Stimulated activated CD8-positive, alpha-beta memory T cell treated with anti-CD3 and anti-CD28 coated beads, Interleukin-12 subunit alpha, Interleukin-12 subunit beta, amount 100 ng/mL, for 24 hours (primary cell): ENCODE data around the gene RIIAD1.
"Not testable (repeated sequence)": the region's sequence is repeated elsewhere in the genome, so short reads cannot be mapped to it uniquely, and the experiment has no call there.

ENCODE experiments used
- DNase-seq: peaks from one replicate; pipeline ENCODE4 v3.0.0-alpha.2; 2020; ENCODE audit errors: extremely low read depth

The RIIAD1 gene

DNA sequence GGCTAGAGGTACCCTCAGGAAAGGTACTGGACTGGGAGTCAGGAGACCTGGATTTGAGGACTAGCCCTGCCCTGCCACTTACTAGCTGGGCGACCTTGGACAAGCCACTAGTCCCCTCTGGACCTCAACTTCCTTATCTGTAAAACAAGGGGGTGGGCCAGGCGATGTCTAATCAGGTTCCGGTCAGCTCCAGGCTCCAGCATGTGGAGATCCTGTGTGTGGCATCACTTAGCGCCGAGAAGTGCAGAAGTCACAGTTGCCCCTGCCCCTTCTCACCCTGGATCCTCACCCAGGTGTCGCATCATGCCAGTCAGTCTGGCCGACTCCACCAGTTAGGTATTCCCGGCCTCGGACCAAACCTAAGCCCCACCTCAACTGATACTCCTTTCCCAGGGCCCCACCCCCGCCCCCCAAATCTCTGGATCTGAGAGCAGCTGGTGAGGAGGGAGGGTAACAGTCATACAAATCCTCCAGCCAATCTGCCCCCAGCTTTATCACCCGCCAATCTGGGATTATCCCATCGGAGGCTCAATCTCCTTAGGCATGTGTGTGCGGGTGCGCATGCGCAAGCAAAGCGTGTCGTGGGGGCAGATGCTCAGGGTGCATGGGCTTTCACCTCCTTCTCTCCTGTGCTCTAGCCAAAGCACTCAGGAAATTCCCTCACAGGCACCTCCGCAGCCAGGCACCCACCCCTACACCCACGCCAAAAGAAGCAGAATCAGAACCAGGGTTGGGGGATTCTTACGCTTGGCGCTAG is 10.1 kb upstream of the RIIAD1 start:
- no peak for DNase-seq

DNA sequence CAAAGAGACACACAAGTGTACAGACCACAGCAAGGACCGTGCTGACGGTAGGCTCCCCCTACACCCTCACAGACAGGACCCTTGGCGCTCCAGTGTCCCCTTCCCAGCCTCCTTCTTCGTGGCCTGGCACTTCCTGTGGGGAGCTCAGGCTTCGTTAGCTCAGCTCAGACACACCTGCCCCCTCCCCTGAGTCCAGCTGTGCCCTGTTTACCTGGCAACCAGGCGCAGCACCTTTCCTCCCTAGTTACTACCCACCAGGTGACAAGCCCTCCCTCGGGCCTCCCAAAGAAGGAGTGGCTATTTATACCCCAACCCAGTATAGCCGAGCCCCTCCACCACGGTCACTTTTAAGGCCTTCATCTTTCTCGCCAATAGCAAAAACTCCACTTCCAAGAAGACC is 9.4 kb upstream of the RIIAD1 start:
- no peak for DNase-seq

DNA sequence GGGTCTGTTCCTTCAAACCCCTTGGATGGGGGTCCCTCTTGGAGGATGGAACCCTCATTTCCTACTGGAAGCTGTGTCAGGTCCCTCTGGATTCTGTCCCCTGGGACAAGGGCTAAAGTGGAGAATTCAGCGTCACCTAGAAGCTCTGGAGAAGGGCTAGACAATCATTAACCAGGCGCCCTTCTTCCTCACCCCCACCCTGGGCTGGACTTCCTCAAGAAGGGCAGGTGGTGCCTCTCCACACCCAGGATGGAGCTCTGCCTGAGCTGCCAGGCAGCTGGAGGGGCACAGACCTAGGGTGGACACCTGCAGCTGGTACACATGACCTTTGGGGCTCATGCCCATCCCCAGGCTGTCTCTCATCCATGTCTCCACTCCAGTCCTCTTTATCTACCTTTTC is 8.3 kb upstream of the RIIAD1 start:
- no peak for DNase-seq

DNA sequence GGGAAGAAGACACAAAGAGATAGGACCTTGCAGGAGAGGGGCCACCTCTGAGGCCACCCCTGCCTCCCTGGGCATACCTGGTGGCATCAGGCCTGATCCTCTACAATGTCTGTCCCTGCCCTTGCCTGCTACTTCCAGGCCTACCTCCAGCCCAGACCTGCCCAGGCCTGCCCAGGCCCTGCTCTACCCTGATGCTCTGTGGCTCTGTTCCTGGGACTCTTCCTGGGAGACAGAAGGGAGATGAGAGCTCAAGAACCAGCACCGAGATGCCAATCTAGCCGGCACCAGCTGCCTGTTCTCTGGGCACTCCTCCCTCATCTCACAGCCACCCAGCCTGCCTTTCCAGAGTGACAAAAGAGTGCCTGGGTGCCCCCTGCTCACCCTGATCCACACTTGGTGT is 7.4 kb upstream of the RIIAD1 start:
- no peak for DNase-seq

DNA sequence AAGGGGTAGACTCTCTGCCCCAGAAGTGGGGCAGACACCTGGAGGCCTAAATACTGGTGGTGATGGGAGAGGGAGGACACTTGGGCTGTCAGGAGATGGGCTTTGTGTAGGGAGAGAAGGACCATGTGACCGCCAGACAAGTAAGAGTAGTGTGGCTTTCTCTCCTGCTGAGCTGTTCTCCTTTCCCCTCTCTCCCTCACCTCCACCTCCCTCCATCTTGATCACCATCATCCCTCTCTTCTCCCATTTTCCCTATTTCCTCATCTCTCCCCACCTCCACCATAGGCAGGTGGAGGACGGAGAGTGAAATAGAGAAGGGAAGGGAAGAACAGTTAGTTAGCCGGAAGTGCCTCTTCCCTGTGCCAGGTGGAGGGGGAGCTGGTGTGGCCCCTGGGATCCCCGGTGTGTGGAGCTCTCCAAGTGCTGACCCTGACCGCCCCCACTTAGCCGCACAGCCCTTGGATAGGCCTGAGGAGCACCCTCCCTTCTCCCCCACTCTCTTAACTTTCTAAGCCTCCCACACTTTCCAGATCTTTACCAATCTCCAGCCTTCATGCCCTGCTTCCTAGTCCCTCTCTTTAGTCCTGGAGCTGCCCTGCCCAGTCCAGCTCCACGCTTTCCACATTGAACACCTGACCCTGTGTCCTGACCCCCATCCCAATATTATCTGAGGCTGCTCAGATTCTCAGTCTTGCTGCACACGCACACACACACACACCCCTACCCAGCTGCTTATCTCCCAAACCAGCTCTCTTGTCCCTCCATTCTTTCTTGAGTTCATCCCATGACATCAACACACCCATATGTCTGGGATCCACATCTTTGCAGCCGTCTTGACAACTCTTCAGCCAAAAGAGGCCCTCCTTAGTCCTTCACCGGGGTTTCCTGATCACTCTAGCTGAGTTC is 6.2 kb upstream of the RIIAD1 start:
- DNase-seq = no peak

DNA sequence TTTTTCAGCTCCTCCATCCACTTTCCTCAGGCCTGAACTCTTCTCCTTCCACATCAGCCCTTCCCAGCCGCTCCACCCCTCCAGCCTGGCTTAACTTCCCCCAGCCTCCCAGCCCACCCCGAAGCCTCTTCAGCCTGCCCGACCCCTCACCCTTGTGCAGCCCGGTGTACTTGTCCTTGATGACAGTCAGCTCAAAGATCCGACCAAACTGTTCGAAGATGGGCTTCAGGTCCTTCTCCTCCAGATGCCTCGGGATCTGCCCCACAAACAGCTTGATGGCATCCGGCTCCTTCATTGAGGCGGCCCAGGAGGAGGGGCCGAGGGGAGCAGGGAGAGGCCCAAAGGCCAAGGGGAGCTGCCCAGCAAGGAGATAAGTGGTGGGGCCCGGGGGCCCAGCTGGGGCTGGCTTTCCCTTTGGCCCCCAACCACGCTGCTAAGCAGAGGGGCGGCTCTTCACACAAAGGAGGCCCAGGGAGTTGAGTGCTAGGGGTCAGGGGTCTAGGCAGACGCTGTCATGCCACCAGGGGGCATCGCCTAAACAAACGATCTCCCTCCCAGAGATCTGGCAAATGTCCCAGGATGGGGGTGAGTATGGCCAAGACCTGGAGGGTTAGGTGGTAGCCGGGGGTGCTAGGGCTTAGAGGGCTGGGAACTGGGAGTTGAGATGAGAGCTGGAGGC is 5.5 kb upstream of the RIIAD1 start:
- no peak for DNase-seq

DNA sequence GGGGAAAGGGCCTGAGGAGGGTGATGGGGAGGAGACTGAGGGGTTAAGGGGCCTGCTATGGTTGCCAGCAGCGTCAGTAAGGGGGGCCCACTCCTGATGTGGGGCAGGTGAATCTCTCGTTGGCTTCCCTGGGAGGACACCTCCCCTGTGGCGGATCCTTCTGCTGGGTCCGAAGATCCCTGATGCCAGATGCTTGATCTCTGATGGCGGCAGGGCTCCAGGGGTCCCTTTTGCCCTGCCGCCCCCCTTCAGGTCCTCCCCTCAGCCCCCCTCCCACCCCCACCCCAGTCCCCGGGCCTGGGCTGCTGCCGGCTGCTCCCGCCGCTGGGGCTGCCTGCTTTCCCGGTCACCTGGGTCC is 4.9 kb upstream of the RIIAD1 start:
- no peak for DNase-seq

DNA sequence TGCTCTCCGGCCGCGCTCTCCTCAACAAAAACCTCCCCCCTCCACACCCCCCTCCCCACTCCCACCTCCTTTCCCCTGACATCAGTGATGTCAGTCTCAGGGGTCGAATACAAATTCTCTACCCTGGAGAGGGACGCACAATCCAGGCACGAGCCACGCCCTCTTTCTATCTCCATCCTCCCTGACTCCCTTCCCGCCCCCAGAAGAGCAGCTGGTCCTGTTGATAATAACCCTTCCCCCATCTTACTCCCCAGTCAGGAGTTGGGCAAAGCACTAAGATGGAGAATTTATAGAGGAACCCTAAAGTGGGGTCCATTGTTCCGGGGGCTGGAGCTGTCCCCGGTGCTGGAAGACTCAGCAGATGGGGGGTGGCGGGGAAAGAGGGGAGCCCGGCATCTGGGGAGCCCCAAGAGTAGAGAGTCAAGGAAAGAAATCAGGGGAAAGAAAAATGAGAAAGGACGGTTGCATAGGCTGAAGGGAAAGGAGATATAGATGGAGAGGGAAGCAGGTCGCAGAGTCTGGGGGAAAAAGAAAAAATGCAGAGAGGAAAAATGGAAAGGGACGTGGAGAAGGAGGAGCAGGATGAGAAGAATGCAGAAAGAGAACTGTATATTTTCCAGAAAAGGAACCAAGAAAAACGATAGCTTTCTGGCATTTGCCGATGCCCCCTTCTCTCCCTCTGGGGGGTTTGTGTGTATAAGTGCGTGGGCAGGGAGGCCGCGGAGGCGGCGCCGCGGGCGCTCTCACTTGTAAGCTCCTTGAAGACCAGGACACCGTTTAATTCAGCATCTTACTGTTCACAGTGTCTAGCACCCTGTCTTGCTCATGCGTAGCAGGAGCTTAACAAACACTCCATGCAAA is 4.3 kb upstream of the RIIAD1 start, which contains the start of gene CELF3:
CELF3 (minus strand) TSS at position 33 of the 861 bp plus-strand sequence. CDS start 783 bp downstream, outside the sequence.
- no peak for DNase-seq

DNA sequence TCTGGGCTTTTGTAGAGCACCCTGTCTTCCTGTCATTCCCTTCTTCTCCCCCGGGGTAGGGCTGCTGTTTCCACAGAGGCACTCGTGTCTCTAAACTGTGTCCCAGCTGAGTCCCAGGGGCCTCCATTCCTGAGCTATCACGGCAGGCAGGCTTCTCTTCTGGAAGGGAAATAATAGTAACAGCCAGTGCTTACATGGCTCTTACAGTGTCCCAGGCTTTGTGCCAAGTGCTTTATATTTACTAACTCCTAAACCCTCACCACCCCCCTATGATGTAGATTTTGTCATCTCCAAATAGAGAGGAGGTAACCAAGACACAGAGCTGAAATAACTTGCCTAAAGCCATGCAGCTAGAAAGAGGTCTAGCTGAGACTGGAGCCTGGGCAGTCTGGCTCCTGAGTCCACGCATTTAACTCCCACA is 3.3 kb upstream of the RIIAD1 start:
- DNase-seq = no peak

DNA sequence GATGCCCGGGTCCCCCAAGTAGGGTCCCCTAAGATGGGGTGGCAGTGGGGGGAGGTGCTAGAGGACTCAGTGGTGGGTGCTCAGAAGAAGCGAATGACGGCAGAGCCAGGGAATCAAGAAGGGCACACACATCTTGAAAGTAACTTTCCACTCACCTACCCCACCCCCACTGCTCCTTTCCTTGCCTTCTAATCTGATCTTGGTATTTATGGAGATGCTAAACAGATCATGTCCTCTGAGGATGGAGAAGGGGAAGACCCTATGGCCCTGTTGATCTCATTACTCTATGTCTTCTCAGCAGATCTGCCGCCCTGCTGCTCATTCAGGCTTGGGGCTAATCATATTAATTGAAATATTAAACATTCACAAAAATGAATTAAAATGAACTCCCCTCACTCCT is 2.7 kb upstream of the RIIAD1 start:
- no peak for DNase-seq

DNA sequence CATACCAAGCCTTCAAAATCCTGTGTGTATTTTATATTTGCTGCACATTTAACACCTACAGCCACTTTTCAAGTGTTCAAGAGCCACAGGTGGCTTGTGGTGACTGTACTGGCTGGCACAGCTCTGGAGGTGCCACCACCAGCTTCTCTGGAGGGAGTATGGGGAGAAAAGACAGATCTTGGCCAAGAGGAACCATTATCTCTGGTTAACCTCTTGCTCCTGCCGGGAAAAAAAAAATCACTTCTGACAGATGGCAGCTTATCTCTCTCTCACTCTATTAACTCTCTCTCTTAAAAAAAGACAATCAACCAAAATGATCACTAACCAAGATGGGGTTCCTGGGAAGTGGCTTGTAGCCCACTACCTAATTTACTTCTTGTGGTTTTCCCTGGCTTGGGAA is 1.2 kb upstream of the RIIAD1 start:
- DNase-seq = no peak

DNA sequence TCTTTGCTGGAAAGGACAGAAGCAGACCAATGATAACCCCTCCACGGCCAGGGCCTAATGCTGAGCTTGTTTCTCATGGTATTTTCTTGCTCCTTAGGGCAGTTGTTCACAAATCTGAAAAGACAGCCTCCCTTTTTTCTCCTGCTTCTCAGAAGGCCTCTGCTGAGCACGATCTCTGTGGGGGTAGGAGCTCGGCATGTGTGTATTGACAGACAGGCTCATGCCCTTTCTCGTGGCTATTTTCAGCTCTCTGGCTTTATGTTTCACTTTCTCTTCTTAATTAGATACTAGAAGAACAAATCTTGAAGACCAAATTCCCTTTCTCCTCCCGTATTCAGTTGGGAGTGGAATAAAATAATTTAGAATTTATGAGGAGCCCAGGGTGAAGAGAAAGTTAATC is 768 bp upstream of the RIIAD1 start:
- no peak for DNase-seq

DNA sequence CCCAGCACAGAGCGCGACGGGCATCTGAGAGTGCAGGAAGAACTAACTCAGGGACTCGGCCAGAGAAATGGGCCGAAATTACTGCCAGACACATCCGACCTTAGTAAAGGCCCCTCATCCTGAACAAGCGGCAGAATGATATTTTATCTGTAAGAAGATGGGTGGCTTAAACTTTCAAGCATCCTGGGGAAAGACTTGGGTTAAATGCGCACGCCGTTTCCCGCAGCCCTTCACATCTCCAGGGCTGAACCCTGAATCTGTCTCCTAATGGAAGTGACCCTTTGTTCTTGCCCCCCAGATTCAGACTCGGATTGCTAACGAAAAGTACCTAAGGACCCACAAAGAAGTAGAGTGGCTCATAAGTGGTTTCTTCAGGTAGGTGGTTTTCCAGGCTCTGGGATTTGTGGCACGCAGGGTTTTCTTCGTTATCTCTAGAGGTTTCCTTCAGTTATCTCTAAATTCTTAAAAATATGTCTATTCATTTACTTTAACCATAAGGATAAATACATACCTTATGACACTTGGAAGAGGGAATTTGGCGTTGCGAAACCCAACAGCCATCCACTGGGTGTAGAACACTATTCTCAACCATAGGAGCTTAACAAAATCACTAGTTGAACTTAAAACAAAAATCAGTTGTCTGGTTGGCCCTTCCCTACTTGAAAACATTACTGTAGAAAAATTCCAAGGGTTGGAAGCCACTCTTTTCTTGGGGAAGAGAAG is 627 bp downstream of the RIIAD1 start:
- no peak for DNase-seq

DNA sequence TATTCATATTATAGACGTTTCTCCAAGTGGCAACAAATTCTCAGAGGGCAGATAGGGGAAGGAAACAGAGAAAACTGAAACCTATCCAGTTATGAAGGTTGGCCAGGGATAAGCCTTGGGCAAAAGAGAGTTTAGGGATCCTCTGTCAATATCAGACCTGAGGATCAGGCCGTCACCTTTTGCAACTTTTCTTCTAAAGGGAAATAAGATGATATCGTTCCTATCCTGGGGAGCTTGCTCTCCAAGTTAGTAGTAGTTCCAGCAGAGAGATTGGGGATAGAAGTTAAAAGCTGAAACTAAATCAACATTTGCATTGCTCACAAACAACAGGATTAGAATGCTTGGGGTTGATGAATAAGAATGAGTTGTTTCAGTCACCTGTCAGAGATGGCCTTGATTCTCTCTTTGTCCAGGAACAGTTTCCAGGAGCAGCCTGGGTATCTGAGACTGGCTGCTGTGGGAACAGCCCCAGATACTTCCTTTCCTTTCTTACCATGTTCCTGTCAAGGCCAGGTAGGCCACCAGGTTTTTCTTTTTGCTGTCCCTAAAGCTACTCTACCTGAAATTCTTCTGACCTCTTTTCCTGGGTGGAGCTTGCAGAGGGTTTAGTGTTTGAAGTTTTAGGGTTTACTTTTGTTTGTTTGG is 2.5 kb downstream of the RIIAD1 start:
- DNase-seq = no peak

DNA sequence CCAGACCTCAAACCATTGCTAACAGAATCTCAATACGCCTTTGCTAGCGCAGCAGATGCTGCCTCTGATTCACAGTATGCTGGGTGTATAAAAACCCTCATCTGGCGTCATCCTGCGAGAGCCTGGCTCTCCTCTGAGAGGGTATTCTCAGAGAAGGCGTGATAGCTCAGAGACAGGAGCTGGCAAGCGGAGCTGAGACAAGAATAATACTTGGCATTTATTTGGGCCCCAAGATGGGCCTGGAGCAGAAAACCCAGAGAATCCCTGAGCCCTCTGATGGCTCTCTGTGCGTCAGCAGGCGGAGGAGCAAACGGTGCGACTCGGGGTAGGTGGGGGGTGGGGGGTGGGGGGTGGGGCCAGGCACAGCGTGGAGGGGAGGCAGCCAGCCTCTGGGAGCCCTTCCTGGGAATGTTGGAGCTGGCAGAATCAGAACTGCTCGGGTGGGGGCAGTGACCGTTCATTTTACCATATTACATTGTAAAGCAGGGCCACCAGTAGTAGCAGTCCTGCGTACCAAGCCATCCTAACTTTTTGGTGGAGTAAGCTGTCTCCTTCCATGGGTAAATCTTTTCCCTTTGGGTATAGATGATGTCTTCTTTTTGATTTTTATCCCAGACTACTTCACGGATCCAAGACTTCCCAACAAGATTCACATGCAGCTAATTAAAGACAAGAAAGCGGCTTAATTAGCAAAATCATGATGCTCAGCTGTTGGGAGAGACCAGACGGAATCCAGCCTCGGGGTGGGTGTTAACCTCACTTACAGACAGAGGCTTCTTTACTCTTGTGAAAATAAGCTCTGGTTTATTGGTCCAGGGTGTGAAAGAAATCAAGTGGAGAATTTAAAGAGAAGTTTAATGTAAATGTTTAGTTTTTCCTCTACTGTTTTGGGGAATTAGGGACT is 7.1 kb downstream of the RIIAD1 start:
- DNase-seq = no peak

DNA sequence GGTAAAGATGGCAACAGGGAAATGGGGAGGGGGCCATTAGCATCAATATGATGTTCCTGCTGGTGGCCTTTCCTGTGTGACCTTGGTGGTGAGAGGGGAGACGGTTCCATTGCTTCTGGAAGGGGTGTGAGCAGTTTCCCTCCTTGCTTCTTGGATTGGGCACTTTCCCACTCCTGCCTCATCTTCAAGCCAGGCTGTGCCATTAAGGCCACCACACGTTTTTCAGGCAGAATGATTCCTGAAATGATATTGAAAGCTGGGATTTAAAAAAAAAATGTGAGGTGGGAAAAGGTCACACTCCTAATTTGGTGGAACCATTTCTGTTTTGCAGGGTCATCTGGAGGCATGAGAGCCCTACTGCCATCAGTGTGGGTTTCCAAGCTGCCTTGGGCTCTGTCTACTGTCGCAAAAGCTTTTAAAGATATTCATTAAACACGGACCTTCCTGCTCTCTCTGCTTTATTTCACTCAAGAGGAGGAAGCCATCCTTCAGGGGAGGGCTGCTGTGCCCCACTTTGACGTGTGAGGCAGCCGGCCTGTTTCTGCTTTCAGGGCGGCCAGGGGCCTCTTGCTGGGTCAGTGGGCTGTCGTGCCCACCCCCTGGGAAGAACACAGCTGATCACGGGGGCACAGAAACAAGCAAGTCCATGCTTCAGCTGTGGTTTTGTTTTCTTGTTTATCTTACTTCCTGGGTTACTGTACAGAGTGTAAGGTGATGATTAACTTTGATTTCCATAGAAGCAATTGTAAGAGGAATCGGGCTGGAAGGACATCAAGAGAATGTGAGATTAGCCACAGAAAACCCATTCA is 8.0 kb downstream of the RIIAD1 start:
- no peak for DNase-seq

DNA sequence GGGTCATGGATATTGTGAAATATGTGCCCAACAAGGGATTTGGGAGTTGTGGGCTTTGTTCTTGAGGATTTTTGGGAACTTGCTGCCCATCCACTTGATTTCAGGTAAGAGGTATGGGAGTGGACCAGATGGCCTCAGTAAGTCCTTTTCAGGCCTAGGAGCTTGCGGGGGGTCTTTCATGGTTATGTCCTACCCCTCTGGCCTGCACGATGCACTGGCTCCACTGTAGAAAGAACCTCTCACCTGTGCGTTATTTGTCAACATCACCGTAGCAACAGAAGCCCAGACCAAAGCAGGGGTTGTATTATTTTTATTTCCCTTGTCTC is 8.6 kb downstream of the RIIAD1 start:
- DNase-seq = no peak

DNA sequence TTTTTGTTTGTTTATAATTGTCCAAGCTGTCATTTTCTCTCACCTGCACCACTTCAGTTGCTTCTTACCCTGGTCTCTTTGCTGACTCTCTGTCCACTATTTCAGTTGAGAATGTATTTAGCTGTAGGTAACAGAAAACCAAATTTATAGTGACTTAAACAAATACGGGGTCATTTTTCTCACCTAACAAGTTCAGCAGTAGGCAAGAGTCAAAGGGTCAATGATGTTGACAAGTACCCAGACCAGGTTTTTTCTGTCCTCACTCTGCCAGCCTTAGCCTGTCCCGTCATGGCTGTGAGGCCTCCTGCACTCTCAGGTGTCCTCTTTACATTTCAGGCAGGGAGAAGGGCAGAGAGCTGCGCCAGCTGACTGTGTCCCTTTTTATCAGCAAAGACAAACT is 11.8 kb downstream of the RIIAD1 start:
- DNase-seq = no peak

DNA sequence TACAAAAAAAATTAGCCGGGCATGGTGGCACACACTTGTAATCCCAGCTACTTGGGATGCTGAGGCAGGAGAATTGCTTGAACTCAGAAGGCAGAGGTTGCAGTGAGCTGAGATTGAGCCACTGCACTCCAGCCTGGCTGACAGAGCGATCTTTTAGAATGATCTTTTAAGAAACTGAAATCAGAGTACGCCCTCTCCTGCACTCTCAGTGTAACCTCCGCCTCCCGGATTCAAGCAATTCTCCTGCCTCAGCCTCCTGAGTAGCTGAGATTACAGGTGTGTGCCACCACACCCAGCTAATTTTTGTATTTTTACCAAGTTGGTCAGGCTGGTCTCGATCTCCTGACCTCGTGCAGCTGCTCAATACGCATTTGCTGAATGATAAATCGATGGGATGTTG is 12.7 kb downstream of the RIIAD1 start:
- DNase-seq = not testable (repeated sequence)
